A549 (cell line): ENCODE measurements around the gene TRMT44.

Experiments used
- BHLHE40 ChIP-seq: IDR thresholded peaks from 2 replicates; pipeline ENCODE4 v1.6.1; 2012; ENCODE audit warnings: low read depth, low read length, inconsistent platforms
- CBX8 ChIP-seq: fragments of 200-600 bp; sonication (generic); IDR thresholded peaks from 2 replicates; pipeline ENCODE4 v1.6.1; 2016
- CEBPB ChIP-seq, 2 experiments: fragments of >200 bp in 1 of 2; sonication (Bioruptor Twin) in 1 of 2; formaldehyde crosslinking in 1 of 2; IDR thresholded peaks; 2 replicates each; pipeline ENCODE4 v1.6.1; 2012 to 2016
- CHD4 ChIP-seq: fragments of 200-600 bp; sonication (generic); IDR thresholded peaks from 2 replicates; pipeline ENCODE4 v1.6.1; 2016; ENCODE audit warnings: antibody characterized with exemption, mild to moderate bottlenecking, borderline replicate concordance
- EP300 ChIP-seq, 2 experiments: fragments of >200 bp; sonication (Bioruptor Twin); formaldehyde crosslinking; IDR thresholded peaks; 2 replicates in 1 of 2; 3 replicates in 1 of 2; pipeline ENCODE4 v1.6.1; 2016 to 2017
- FOSL2 ChIP-seq, 2 experiments: fragments of 450-650 bp in 1 of 2; fragments of >200 bp in 1 of 2; sonication (Bioruptor Twin) in 1 of 2; formaldehyde crosslinking; IDR thresholded peaks; 2 replicates each; pipeline versions ENCODE4 v1.5.0 to v1.6.1; 2016 to 2020; ENCODE audit warnings: mild to moderate bottlenecking in 1 of 2, moderate library complexity in 1 of 2
- HDAC2 ChIP-seq: fragments of 200-600 bp; sonication (generic); IDR thresholded peaks from 2 replicates; pipeline ENCODE4 v1.6.1; 2016
- HOXA7 ChIP-seq: fragments of 250-450 bp; sonication (Bioruptor Pico); IDR thresholded peaks from 2 replicates; pipeline ENCODE4 v1.5.0; 2020; ENCODE audit warnings: mild to moderate bottlenecking, moderate library complexity
- JUNB ChIP-seq: fragments of >200 bp; sonication (Bioruptor Twin); formaldehyde crosslinking; IDR thresholded peaks from 2 replicates; pipeline ENCODE4 v1.6.1; 2016
- POLR2A ChIP-seq: IDR thresholded peaks from 2 replicates; pipeline ENCODE4 v1.6.1; 2012; ENCODE audit warnings: mild to moderate bottlenecking, low read length
- TF ChIP-seq, protein P1 (sequence below): fragments of >200 bp; sonication (Bioruptor Twin); formaldehyde crosslinking; IDR thresholded peaks from 3 replicates; pipeline ENCODE4 v1.5.1; 2016
- TF ChIP-seq, protein P2 (sequence below): fragments of 150-350 bp; IDR thresholded peaks from 2 replicates; pipeline ENCODE4 v1.6.1; 2014; ENCODE audit warnings: low read depth, mild to moderate bottlenecking, low read length
- TF ChIP-seq, protein P3 (sequence below): IDR thresholded peaks from 2 replicates; pipeline ENCODE4 v1.6.1; 2012

DNA sequence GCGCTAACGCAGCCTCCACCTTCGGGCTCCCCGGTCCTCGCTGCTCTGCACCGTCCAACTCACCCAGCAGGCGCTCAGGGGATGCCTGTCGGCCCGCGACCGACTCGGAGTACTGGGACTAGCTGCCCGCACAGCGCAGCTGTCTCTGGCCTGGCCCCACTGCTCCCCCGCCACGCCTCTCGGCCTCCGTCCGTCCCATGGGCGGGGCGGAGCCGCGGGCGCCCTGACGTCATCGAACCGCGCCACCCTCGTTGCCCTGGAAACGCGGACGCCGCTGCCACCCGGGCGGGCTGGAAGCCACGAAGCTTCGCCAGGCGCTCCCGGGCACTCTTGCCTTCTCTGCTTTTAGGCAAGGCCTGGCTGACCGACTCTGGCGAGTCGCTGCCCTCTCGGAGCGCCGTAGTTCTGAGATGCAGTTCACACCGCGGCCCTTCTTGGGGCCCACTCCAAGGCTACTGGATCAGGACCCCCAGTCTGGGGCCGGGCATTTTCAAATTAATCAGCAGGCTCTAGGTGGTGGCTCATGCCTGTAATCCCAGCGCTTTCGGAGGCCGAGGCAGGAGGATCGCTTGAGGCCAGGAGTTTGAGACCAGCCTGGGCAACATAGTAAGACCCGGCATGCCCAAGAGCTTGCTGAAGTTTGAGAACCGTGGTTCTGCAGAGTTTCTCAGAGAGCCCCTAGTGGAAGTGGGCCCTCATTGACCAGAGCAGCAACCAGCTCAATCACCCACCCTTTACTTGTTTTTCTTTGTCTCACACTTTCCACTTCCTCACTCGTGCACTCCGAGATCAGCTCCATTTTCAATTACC lies 12.1 kb upstream of the TRMT44 start:
- TF ChIP-seq FOSL2 (IDR thresholded peaks at IDR 0.05), result no peak
- no peak for TF ChIP-seq FOSL2 (CRISPR knock-in tag; IDR thresholded peaks at IDR 0.05)
- TF ChIP-seq, protein P1, sequence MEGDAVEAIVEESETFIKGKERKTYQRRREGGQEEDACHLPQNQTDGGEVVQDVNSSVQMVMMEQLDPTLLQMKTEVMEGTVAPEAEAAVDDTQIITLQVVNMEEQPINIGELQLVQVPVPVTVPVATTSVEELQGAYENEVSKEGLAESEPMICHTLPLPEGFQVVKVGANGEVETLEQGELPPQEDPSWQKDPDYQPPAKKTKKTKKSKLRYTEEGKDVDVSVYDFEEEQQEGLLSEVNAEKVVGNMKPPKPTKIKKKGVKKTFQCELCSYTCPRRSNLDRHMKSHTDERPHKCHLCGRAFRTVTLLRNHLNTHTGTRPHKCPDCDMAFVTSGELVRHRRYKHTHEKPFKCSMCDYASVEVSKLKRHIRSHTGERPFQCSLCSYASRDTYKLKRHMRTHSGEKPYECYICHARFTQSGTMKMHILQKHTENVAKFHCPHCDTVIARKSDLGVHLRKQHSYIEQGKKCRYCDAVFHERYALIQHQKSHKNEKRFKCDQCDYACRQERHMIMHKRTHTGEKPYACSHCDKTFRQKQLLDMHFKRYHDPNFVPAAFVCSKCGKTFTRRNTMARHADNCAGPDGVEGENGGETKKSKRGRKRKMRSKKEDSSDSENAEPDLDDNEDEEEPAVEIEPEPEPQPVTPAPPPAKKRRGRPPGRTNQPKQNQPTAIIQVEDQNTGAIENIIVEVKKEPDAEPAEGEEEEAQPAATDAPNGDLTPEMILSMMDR, result peak; percentile 18; the same call in 1 of the 3 replicates
- TF ChIP-seq HDAC2, result no peak
- no peak for TF ChIP-seq CHD4
- no peak for TF ChIP-seq JUNB
- TF ChIP-seq, protein P2, sequence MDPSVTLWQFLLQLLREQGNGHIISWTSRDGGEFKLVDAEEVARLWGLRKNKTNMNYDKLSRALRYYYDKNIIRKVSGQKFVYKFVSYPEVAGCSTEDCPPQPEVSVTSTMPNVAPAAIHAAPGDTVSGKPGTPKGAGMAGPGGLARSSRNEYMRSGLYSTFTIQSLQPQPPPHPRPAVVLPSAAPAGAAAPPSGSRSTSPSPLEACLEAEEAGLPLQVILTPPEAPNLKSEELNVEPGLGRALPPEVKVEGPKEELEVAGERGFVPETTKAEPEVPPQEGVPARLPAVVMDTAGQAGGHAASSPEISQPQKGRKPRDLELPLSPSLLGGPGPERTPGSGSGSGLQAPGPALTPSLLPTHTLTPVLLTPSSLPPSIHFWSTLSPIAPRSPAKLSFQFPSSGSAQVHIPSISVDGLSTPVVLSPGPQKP, result no peak
- TF ChIP-seq POLR2A, result peak; percentile 51
- no peak for TF ChIP-seq BHLHE40
- TF ChIP-seq HOXA7 (CRISPR knock-in tag), result no peak
- no peak for TF ChIP-seq CEBPB (IDR thresholded peaks at IDR 0.05)
- no peak for TF ChIP-seq CBX8
- TF ChIP-seq EP300 (IDR thresholded peaks at IDR 0.05), result no peak
- TF ChIP-seq, protein P3, sequence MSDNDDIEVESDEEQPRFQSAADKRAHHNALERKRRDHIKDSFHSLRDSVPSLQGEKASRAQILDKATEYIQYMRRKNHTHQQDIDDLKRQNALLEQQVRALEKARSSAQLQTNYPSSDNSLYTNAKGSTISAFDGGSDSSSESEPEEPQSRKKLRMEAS, result peak; percentile 41; the same call in 1 of the 2 replicates
